Measurements from ENCODE around the gene MMP2. TPM values are rescaled to one million over a fixed set of nuclear protein-coding genes. Genes with fewer than 3 reads are reported as not detected.

Gene MMP2
- total RNA-seq, 1 donor from 2014 or later = 452 TPM

DNA sequence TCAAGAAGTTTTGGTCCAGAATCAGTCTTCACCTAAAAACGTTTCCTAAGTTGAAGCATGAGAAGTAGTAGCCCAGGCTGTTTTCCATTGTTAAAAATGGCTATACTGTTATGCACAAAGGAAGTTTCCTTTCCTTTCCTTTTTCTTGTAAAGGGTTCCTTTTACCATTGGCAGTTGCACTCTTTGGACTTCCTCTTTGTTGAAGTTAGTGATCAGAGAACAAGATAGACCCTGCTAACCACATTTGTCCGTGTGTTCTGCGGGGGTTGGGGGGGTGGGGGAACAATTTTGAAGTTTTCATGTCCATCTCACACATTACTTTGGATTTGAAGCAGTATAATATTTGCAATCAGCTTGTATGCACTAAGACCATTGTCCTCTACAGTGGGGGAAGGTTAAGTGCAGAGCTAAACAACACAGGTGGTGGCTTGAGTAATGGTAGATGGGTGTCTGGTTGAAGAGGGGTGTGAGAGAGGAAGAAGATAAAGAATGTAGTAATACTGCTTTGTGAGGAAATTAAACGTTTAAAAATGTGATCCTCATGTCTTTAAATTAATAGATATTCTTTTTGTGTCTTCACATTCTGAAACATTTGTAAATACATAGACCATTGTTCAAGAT, 31.3 kb downstream of the MMP2 start:
- H3K36me3 Mint-ChIP-seq (ENCODE audit: unreplicated experiment) = peaks cover 28% of the 10 kb centered on the region
- H3K27me3 Mint-ChIP-seq (ENCODE audit: unreplicated experiment) = no peaks in the 10 kb centered on the region
- TF ChIP-seq, protein P1, sequence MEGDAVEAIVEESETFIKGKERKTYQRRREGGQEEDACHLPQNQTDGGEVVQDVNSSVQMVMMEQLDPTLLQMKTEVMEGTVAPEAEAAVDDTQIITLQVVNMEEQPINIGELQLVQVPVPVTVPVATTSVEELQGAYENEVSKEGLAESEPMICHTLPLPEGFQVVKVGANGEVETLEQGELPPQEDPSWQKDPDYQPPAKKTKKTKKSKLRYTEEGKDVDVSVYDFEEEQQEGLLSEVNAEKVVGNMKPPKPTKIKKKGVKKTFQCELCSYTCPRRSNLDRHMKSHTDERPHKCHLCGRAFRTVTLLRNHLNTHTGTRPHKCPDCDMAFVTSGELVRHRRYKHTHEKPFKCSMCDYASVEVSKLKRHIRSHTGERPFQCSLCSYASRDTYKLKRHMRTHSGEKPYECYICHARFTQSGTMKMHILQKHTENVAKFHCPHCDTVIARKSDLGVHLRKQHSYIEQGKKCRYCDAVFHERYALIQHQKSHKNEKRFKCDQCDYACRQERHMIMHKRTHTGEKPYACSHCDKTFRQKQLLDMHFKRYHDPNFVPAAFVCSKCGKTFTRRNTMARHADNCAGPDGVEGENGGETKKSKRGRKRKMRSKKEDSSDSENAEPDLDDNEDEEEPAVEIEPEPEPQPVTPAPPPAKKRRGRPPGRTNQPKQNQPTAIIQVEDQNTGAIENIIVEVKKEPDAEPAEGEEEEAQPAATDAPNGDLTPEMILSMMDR (IDR thresholded peaks at IDR 0.05) = no peak
- H3K9me3 Mint-ChIP-seq (ENCODE audit: unreplicated experiment) = peaks cover 16% of the 10 kb centered on the region
- no peak overlapping the region for H3K27ac Mint-ChIP-seq (ENCODE audit: unreplicated experiment)
- peaks cover 7% of the 10 kb centered on the region for H3K4me1 Mint-ChIP-seq (ENCODE audit: unreplicated experiment)
- H3K4me3 Mint-ChIP-seq (ENCODE audit: unreplicated experiment) = peak overlapping the region; percentile 81
- no peak for DNase-seq (ENCODE audit: extremely low spot score, unreplicated experiment)

DNA sequence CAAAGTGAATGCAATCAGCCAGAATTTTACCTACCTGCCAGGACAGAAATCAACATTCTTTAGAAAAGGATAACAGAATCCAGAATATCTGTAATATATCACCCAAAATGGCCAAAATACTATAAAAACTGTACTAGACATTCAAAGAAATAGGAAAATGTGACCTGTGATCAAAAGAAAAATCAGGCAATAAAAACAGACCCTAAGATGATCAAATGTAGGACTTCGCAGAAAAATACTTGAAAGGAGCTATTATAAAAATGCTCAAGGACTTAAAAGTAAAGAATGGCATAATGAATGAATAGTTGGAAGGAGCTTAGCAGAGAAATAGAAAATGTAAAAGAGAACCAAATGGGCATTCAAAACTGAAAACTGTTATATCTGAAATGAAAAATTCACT, 33.9 kb downstream of the MMP2 start:
- peaks cover 11% of the 10 kb centered on the region for H3K36me3 Mint-ChIP-seq (ENCODE audit: unreplicated experiment)
- H3K4me1 Mint-ChIP-seq (ENCODE audit: unreplicated experiment) = peaks cover 7% of the 10 kb centered on the region
- H3K27me3 Mint-ChIP-seq (ENCODE audit: unreplicated experiment) = no peaks in the 10 kb centered on the region
- TF ChIP-seq, protein P1 (IDR thresholded peaks at IDR 0.05) = no peak
- no peak for DNase-seq (ENCODE audit: extremely low spot score, unreplicated experiment)
- H3K4me3 Mint-ChIP-seq (ENCODE audit: unreplicated experiment) = no peak overlapping the region
- peaks cover 25% of the 10 kb centered on the region for H3K9me3 Mint-ChIP-seq (ENCODE audit: unreplicated experiment)
- H3K27ac Mint-ChIP-seq (ENCODE audit: unreplicated experiment) = no peak overlapping the region

DNA sequence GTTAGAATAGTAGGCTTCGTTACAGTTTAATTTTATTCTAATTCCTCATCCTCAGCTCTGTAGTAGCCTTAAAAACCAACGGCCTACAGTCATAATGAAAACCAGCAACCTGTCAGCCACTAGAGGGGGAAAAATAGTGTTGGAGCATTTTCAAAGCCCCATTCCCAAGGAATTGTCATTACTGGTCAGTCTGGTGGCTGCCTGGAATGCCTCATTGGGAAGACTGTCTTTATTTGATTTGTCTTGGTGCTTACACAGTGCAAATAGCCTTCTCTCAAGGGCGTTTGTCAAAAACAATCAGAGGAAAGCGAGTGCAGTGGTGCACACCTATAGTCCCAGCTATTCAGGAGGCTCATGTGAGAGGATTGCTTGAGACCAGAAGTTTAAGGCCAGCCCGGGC, 34.6 kb downstream of the MMP2 start:
- DNase-seq (ENCODE audit: extremely low spot score, unreplicated experiment) = no peak
- Mint-ChIP-seq H3K4me3 (ENCODE audit: unreplicated experiment) (no peak overlapping the region), H3K4me1 (ENCODE audit: unreplicated experiment) (peaks cover 7% of the 10 kb centered on the region), H3K9me3 (ENCODE audit: unreplicated experiment) (peaks cover 29% of the 10 kb centered on the region), H3K36me3 (ENCODE audit: unreplicated experiment) (peaks cover 11% of the 10 kb centered on the region), H3K27me3 (ENCODE audit: unreplicated experiment) (no peaks in the 10 kb centered on the region), H3K27ac (ENCODE audit: unreplicated experiment) (no peak overlapping the region)
- TF ChIP-seq, protein P1 (IDR thresholded peaks at IDR 0.05) = no peak

DNA sequence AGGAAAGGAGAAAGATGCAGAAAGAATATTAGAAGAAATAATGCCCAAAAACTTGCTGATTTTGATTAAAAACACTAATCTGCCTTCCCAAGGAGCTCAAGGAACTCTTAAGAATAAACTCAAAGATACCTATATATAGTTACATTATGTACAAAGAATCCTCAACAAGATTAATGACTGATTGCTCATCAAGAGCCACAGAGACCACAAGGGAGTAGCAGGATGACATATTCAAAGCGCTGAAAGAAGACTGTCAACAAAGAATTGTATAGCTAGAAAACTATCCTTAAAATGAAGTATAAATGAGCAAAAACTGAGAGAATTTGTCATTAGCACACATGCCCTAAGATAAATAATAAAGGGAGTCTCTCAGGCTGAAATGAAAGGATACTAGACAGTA, 36.1 kb downstream of the MMP2 start:
- no peak for DNase-seq (ENCODE audit: extremely low spot score, unreplicated experiment)
- Mint-ChIP-seq H3K36me3 (ENCODE audit: unreplicated experiment) (peaks cover 11% of the 10 kb centered on the region), H3K27ac (ENCODE audit: unreplicated experiment) (no peak overlapping the region), H3K4me1 (ENCODE audit: unreplicated experiment) (no peaks in the 10 kb centered on the region), H3K9me3 (ENCODE audit: unreplicated experiment) (peaks cover 32% of the 10 kb centered on the region), H3K4me3 (ENCODE audit: unreplicated experiment) (no peak overlapping the region), H3K27me3 (ENCODE audit: unreplicated experiment) (no peaks in the 10 kb centered on the region)
- TF ChIP-seq, protein P1 (IDR thresholded peaks at IDR 0.05) = no peak

DNA sequence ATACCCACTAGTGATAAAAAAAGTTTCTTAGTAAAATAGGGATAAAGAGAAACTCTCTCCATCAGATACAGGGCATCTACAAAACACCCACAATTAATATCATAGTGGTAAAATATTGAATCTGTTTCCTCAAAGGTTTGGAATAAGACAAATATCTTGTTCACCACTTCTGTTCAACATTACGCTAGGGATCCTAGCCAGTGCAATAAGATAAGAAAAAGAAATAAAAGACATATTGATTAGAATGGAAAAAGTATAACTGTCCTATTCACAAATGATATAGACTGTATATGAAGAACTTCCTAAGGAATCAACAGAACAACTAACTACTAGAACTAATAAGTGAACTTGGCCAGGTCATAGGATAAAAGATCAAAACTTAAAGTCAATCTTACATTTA, 42.8 kb downstream of the MMP2 start:
- DNase-seq (ENCODE audit: extremely low spot score, unreplicated experiment) = no peak
- Mint-ChIP-seq H3K36me3 (ENCODE audit: unreplicated experiment) (peaks cover 1% of the 10 kb centered on the region), H3K27me3 (ENCODE audit: unreplicated experiment) (no peaks in the 10 kb centered on the region), H3K4me1 (ENCODE audit: unreplicated experiment) (no peaks in the 10 kb centered on the region), H3K27ac (ENCODE audit: unreplicated experiment) (no peak overlapping the region), H3K4me3 (ENCODE audit: unreplicated experiment) (no peak overlapping the region), H3K9me3 (ENCODE audit: unreplicated experiment) (peaks cover 20% of the 10 kb centered on the region)
- TF ChIP-seq, protein P1 (IDR thresholded peaks at IDR 0.05) = no peak

Data from osteocyte (in vitro differentiated cells).